Stimulated activated CD8-positive, alpha-beta memory T cell treated with anti-CD3 and anti-CD28 coated beads, Interleukin-15, amount 100 ng/mL, for 1 hour (primary cell): Measurements from ENCODE around the gene FABP6.
"Not testable (repeated sequence)": the region's sequence is repeated elsewhere in the genome, so short reads cannot be mapped to it uniquely, and the experiment has no call there.

ENCODE experiments used
- DNase-seq: peaks from one replicate; pipeline ENCODE4 v3.0.0-alpha.2; 2020; ENCODE audit warnings: low read depth

Gene FABP6

DNA sequence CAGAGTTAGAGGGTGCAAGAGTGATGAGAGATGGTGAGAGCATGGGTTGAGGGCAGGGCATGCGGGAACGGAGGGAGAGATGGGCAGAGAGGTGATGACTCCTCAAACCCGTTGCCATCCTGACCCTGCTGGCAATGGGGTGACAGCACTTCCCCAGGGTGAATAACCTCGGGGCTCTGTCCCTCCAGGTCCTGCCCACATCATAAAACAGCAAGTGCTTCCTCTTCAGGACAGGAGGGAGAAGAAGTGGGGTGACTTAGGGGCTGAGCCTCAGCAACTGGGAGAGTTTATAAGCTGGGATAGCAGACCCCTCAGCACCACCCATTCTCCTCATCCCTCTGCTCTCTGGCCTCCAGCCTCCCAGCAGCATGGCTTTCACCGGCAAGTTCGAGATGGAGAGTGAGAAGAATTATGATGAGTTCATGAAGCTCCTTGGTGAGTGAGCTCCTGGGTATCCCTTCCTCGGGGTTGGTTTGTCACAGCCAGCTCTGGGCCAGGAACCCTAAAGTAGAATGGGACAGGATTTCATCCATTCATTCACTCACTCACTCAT, at the start of gene FABP6:
Gene FABP6 (plus strand): TSS at position 317 of the 553 bp plus-strand sequence. CDS start 52 bp downstream, at position 369.
- DNase-seq: no peak

- DNase-seq: no peak
These were observed 48.4 kb upstream of the FABP6 start for GRCh38 chr5:160180931-160181330.

DNA sequence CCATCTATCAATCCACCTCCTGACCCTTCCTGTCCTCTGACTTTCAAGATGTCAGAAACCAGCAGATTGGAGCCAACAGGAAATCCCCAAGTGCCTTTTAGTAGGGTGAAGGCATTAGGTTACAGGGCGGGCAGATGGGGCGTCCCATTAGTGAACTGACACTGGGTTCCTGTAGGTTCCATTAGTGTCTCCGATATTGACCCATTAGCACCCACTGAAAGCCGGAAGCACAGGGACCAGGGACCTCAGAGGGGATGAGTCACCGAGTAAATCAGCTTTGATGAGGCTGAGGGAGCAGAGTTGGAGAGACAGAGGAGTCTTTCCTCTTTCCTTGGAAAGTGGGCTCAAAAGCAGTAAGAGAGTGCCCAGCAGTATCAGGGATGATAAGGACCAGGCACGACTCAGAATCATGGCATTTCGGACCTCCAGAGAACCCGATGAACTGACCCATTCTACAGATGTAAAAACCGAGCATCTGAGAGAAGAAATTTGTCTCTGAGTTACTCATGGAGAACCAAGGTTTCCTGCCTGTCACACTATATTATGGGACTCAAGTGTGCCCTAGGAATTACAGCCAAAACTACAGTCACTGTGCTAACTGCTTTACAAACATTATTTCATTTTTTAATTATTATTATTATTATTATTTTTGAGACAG, 47.2 kb upstream of the FABP6 start:
- DNase-seq: no peak

DNA sequence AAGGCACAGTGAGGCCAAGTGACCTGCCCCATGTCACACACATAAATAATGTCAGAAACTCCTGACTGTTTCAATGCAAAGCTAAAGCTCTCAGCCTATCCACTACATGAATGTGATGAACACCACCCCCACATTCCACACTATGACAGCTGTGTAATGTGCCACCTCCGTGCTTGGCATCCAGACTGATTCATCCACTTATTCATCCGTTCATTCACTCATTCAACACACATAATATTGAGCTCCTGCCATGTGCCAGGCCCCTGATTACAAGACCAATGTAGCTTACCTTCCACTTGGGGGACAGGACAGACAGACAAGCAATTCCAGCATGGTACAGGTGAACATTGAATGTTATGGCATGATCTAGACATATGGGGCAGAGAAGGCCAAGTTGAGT, 46.2 kb upstream of the FABP6 start:
- no peak for DNase-seq

GRCh38 chr5:160185626-160186360, 43.5 kb upstream of the FABP6 start:
- DNase-seq: no peak

DNA sequence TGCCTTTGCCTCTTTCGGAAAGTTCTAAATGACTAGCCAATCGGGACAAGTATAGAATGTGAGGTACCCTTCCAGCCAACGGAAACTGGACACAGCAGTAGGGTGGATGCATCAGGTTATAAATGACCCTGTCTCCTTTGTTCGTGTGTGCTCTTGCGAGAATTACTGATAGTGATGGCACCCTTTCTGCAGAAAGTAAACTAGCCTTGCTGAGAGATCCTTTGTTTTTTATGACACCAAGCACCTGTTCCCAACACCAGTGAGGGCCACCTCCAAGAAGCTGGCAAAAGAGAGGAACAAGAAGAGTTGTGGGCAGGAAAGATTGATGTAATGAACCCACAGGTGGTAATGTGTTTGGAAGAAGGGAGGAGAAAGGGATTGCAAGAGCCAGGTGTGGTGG, 42.8 kb upstream of the FABP6 start:
- no peak for DNase-seq

DNA sequence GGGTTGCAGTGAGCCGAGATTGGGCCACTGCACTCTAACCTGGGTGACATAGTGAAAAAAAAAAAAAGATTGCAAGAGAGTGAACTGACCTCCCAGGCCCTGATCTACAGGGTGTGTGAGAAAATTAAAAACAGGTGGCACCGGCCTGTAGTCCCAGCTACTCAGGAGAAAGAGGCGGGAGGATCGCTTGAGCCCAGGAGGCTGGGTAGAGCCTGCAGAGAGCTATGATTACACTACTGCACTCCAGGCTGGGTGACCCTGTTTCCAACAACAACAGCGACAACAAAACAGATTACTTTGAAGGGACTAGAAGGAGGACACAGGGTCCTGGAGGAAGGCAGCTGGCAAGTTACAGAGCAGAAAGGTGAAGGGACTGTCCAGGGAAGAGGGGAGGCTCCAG, 42.2 kb upstream of the FABP6 start:
- no peak for DNase-seq

DNA sequence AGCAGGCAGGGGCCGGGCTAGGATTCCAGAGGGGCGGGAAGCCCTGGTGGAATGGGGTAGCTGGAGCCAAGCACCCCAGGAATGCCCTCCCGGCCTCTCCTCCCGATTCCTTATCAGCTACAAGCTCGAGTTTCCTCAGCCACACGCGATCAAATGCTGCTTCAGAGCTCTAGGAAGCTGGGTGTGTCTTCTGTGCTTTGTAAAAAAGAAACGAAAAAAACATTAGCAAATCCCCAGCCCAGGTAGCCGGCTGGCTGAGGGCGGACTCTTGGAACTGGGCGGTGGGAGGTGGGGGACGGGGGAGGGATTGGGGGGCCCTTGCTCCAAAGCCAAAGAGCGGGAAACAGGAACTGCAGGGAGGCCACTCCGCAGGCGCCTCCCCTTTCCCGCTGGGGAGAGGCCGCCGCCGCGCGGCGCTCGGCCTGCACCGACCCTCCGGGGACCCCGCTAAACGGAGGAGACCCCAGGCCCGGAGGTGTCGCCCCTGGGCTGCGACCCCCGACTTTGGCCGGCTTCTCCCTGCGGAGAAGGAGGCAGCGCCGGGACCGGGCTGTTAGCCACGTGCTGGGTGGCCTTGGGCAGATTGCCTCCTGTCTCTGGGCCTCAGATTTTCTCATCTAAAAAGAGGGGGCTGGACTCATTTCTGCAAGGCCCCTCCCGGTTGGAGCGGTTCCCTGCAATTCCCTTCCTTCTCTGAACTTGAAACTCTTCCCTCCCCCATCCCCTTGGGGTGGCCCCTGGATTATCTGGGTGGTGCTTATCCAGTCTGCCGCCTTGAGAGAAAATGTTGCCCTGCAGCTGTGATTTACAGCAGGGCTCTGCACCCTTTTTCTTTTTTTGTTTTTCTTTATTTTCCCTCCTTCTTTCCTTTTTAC, 40.9 kb upstream of the FABP6 start:
- no peak for DNase-seq

DNA sequence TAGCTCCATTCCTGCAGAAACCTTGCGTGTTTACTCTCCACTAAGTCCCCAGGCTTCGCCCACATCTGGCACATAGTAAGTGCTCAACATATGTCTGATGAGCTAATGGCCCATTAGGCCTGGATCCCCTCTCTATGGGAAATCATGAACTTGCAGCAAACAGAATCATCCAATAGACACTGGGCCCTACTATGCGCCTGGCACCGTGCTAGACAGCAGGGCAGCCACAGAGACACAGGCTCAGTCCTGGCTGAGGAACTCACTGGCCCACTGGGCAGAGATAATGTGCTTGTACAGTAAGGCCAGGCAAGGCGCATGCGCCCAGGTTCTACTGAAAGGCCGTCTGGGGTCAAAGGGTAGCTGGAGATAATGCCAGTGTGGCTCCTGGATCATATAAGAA, 36.9 kb upstream of the FABP6 start:
- DNase-seq: no peak

GRCh38 chr5:160193076-160193475, 36.2 kb upstream of the FABP6 start:
- not testable (repeated sequence) for DNase-seq

DNA sequence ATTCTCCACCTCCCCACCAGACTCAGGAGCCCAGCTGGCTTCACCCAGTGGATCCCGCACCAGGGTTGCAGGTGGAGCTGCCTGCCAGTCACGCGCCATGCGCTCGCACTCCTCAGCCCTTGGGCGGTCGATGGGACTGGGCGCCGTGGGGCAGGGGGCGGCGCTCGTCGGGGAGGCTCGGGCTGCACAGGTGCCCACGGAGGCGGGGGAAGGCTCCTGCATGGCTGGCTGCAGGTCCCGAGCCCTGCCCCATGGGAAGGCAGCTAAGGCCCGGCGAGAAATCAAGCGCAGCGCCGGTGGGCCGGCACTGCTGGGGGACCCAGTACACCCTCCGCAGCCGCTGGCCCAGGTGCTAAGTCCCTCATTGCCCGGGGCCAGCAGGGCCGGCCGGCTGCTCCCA, 35.5 kb upstream of the FABP6 start:
- DNase-seq: not testable (repeated sequence)

DNA sequence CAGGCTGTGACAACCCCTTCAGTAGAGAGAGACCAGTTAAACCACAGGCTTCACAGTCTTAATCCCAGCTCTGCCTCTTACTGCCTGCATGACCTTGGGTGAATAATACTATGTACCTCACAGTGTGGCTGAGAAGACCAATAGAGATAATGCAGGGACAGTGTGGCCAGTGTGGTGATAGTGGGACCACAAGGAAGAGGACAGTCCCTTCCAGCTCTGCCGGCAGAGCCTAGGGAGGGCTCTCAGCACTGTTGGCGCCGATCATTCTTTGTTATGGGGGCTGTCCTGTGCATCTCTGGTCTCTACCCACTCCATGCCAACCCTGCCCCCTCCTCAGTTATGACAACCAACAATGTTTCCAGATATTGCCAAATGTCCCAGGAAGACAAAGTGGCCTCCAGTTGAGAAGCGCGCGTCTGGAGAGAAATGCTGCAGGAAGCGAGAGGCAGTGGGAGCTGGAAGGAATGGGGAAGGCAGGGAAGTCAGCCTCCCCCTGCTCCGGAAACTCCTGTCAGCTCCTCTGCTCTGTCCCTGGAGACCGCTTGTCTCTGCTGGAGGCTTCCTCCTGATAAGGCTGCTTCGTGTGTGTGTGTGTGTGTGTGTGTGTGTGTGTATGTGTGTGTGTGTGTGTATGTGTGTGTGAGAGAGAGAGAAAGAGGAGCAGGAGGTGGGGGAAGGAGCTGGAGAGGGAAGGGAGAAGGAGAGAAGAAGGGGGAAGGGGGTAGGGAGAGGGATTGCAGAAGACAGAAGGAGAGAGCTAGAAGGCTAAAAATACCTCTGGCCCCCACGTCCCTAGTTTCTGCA, 31.8 kb upstream of the FABP6 start:
- no peak for DNase-seq

GRCh38 chr5:160198146-160198545, 31.2 kb upstream of the FABP6 start:
- no peak for DNase-seq

- no peak for DNase-seq
These were observed 30.4 kb upstream of the FABP6 start for GRCh38 chr5:160198841-160199409.

DNA sequence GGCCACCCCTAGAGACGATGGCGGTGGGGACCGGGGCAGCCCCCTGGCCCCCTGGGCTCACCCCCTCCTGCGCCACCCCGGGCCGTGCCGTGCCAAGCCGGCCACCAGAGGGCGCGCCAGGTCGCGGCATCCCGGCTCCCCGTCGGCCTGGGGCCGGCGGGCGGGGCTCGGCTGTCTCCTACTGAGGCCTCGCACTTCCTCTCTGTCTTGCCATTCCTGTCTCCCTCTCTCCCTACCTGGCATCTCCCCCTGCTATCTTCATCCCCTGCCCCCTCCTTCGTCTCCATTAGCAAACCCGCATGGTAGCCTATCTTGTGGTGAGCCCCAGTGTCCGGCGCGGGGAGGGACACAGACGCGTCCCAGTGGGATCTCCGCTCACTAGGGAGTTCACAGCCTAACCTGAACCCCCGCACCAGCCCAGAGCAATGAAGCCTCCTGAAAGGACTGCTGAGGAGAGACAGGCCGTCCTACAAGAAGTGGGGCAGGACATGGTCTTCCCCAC, 29.8 kb upstream of the FABP6 start:
- peak; percentile 51 for DNase-seq

DNA sequence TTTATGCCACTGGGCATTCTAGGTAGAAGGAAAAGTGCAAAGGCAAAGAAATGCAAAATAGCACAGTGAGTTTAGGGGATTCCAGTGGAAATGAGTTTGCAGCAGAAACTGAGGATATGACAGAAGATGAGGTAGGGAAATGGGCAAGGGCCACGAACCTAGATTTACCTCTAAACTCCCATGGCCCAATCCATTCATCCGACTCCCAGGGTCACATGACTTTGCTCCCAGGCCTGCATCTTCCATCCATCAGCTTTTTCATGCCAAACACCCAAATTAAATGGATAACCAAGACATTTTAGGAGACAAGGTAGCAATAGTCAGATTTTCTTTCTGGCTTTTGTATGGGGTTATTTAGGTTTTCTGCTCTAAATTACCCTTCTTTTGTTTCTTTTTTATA, 22.2 kb upstream of the FABP6 start:
- DNase-seq: no peak

- no peak for DNase-seq
These were observed 19.4 kb upstream of the FABP6 start for GRCh38 chr5:160209917-160210316.

- DNase-seq: no peak
These were observed 18.7 kb upstream of the FABP6 start for GRCh38 chr5:160210606-160211005.

DNA sequence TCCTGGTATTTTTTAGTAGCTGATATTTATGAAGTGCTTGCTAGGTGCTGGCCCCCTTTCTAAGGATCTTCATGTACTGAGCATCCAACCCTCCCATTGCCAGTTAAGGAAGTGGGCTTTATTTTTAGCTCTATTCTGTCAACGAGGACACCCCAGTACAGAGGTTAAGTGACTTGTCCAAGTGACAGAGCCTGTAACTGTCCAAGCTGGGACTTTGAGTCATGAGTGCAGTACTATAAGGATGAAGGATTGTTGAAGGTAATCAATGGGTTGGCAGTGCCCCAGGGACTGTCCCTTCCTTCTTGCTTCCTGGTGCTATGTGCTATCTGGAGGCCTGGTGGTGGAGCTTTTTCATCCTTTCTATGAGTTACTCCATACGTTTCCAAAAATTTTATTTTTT, 18.0 kb upstream of the FABP6 start:
- no peak for DNase-seq

DNA sequence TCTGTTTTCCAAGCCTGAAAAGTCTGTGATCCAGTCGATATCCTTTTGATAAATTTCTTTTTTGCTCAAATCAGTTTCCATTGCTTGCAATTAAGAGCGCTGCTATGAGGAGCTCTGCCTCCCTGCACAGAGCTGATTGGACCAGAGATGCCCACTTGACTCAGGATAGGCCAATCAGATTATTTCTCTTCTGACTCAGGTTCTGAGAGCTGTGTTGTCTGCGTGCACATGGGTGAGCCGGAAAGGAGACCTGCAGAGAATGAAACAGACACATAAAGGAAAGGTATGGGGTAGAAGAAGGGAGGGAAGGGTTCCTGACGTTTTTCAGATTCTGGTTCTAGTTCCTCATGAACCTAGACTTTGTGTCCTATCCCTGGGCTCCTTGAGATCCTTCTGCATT, 15.8 kb upstream of the FABP6 start:
- no peak for DNase-seq

DNA sequence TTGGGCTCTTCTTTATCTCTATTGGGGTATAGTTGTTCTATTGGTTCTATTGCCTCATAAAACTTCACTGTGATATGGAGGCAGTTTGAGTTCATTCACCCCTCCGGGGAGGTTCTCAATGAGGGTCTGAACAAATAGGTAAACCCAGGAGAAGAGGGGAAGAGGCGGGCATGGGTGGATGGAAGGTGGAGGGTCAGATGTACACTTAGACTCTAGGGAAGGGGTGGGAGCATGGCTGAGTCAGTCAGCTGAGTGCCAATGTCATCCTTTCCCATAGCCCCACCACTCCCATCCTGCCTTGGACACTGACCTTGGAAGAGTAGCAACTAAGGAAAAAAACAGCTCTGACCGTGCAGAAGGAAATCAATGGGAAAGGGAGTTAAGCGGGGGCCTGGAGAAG, 9.9 kb upstream of the FABP6 start:
- DNase-seq: no peak
